H1 (cell line): Measurements from ENCODE around the gene WASHC3. TPM values are rescaled to one million over a fixed set of nuclear protein-coding genes. Genes with fewer than 3 reads are reported as not detected.

Experiments
- HDAC6 ChIP-seq: IDR thresholded peaks from one replicate; pipeline ENCODE4 v1.7.1; 2012; ENCODE audit warnings: low read depth, mild to moderate bottlenecking, inconsistent platforms, low read length, moderate library complexity
- KDM1A ChIP-seq: fragments of 200-600, 300-600 bp; sonication (generic); IDR thresholded peaks from 2 replicates; pipeline ENCODE4 v1.7.1; 2016; ENCODE audit warnings: mild to moderate bottlenecking, low read length, borderline replicate concordance
- RAD21 ChIP-seq, 2 experiments: IDR thresholded peaks in 1 of 2; conservative IDR thresholded peaks in 1 of 2; 2 replicates each; pipeline ENCODE4 v1.6.1; 2011; ENCODE audit warnings: low read depth in 2 of 2, low read length in 2 of 2, improper control_type of control experiment in 1 of 2, inconsistent platforms in 1 of 2, mild to moderate bottlenecking in 1 of 2, moderate library complexity in 1 of 2
- RBBP5 ChIP-seq: IDR thresholded peaks from 2 replicates; pipeline ENCODE4 v1.7.1; 2012; ENCODE audit warnings: low read depth, mild to moderate bottlenecking, inconsistent platforms, low read length, moderate library complexity, borderline replicate concordance
- TAF1 ChIP-seq: IDR thresholded peaks from 2 replicates; pipeline ENCODE4 v1.6.1; 2011; ENCODE audit warnings: mild to moderate bottlenecking, low read depth, low read length
- polyA plus RNA-seq, 7 experiments: library from polyadenylated mRNA; depleted of rRNA in 3 of 7; stranded (reverse) in 5 of 7; unstranded in 2 of 7; fragments of >200 nt in 5 of 7; fragments of 200-250 nt in 2 of 7; gene quantifications; 1 replicate in 5 of 7; 2 replicates in 1 of 7; 4 replicates in 1 of 7; pipeline versions ENCODE4 v1.2.1 to v1.2.3, GENCODE V29; 2011 to 2013; ENCODE audit warnings: missing spikeins in 2 of 7, mixed read lengths in 2 of 7
- total RNA-seq: library from RNA; stranded (reverse); fragmentation: NEBNext Ultra II Directional; extraction: Animal tissue kit (Norgen Biotek cat#: 25700); gene quantifications from 2 replicates; pipeline ENCODE4 v1.2.1, GENCODE V29; 2021
- TF ChIP-seq, protein P1 (sequence below): fragments of 300-600 bp; sonication (generic); IDR thresholded peaks from 2 replicates; pipeline ENCODE4 v1.7.1; 2012; ENCODE audit warnings: low read length, moderate library complexity, mild to moderate bottlenecking, inconsistent platforms; ENCODE audit not compliant: insufficient replicate concordance
- TF ChIP-seq, protein P2 (sequence below): IDR thresholded peaks from 2 replicates; pipeline ENCODE4 v1.6.1; 2012; ENCODE audit warnings: inconsistent platforms

Gene WASHC3
- total and polyA plus RNA-seq, 2 of the 8 experiments (the other 6 are each of a cell fraction or from before 2014, with no cell fraction given) = 7.4 to 8.3 TPM

DNA sequence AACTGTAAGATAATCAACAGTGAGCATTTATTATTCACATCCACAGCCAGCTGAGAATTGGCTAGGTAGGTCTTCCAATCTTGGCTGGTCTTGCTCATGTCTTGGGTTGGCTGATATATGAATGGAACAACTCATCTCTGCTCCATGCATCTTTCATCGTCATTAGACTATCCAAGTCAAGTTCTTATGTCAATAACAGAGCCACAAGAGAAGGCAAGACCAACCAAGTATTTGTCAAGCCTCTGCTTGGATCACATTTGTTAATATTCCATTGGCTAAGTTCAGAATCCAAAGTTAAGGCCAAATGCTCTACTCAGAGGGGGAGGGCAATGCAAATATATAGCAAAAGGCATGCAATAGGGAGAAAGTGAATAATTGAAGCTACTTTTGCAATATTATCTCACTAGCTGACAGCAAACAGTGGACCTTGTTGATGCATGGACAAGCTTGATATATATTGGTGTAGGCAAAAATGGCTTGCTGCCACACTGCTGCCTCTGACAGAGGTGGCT is 53.1 kb downstream of the WASHC3 start (continued):
- TF ChIP-seq, protein P1, sequence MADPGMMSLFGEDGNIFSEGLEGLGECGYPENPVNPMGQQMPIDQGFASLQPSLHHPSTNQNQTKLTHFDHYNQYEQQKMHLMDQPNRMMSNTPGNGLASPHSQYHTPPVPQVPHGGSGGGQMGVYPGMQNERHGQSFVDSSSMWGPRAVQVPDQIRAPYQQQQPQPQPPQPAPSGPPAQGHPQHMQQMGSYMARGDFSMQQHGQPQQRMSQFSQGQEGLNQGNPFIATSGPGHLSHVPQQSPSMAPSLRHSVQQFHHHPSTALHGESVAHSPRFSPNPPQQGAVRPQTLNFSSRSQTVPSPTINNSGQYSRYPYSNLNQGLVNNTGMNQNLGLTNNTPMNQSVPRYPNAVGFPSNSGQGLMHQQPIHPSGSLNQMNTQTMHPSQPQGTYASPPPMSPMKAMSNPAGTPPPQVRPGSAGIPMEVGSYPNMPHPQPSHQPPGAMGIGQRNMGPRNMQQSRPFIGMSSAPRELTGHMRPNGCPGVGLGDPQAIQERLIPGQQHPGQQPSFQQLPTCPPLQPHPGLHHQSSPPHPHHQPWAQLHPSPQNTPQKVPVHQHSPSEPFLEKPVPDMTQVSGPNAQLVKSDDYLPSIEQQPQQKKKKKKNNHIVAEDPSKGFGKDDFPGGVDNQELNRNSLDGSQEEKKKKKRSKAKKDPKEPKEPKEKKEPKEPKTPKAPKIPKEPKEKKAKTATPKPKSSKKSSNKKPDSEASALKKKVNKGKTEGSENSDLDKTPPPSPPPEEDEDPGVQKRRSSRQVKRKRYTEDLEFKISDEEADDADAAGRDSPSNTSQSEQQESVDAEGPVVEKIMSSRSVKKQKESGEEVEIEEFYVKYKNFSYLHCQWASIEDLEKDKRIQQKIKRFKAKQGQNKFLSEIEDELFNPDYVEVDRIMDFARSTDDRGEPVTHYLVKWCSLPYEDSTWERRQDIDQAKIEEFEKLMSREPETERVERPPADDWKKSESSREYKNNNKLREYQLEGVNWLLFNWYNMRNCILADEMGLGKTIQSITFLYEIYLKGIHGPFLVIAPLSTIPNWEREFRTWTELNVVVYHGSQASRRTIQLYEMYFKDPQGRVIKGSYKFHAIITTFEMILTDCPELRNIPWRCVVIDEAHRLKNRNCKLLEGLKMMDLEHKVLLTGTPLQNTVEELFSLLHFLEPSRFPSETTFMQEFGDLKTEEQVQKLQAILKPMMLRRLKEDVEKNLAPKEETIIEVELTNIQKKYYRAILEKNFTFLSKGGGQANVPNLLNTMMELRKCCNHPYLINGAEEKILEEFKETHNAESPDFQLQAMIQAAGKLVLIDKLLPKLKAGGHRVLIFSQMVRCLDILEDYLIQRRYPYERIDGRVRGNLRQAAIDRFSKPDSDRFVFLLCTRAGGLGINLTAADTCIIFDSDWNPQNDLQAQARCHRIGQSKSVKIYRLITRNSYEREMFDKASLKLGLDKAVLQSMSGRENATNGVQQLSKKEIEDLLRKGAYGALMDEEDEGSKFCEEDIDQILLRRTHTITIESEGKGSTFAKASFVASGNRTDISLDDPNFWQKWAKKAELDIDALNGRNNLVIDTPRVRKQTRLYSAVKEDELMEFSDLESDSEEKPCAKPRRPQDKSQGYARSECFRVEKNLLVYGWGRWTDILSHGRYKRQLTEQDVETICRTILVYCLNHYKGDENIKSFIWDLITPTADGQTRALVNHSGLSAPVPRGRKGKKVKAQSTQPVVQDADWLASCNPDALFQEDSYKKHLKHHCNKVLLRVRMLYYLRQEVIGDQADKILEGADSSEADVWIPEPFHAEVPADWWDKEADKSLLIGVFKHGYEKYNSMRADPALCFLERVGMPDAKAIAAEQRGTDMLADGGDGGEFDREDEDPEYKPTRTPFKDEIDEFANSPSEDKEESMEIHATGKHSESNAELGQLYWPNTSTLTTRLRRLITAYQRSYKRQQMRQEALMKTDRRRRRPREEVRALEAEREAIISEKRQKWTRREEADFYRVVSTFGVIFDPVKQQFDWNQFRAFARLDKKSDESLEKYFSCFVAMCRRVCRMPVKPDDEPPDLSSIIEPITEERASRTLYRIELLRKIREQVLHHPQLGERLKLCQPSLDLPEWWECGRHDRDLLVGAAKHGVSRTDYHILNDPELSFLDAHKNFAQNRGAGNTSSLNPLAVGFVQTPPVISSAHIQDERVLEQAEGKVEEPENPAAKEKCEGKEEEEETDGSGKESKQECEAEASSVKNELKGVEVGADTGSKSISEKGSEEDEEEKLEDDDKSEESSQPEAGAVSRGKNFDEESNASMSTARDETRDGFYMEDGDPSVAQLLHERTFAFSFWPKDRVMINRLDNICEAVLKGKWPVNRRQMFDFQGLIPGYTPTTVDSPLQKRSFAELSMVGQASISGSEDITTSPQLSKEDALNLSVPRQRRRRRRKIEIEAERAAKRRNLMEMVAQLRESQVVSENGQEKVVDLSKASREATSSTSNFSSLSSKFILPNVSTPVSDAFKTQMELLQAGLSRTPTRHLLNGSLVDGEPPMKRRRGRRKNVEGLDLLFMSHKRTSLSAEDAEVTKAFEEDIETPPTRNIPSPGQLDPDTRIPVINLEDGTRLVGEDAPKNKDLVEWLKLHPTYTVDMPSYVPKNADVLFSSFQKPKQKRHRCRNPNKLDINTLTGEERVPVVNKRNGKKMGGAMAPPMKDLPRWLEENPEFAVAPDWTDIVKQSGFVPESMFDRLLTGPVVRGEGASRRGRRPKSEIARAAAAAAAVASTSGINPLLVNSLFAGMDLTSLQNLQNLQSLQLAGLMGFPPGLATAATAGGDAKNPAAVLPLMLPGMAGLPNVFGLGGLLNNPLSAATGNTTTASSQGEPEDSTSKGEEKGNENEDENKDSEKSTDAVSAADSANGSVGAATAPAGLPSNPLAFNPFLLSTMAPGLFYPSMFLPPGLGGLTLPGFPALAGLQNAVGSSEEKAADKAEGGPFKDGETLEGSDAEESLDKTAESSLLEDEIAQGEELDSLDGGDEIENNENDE = no peak
- no peak for TF ChIP-seq TAF1
- TF ChIP-seq, protein P2, sequence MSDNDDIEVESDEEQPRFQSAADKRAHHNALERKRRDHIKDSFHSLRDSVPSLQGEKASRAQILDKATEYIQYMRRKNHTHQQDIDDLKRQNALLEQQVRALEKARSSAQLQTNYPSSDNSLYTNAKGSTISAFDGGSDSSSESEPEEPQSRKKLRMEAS = no peak
- no peak for TF ChIP-seq RBBP5
- TF ChIP-seq HDAC6 = no peak
- no peak for TF ChIP-seq KDM1A
- TF ChIP-seq RAD21 (IDR thresholded peaks at IDR 0.05 in 1 of 2, conservative IDR thresholded peaks at IDR 0.05 in 1 of 2; ENCODE audit: low read depth in 2 of 2, low read length in 2 of 2) = no peak
- TF ChIP-seq, all 59 proteins: peak for 0
